ENCODE measurements around the gene ING5.
"Not testable (repeated sequence)": the region's sequence is repeated elsewhere in the genome, so short reads cannot be mapped to it uniquely, and the experiment has no call there.

Gene ING5

DNA sequence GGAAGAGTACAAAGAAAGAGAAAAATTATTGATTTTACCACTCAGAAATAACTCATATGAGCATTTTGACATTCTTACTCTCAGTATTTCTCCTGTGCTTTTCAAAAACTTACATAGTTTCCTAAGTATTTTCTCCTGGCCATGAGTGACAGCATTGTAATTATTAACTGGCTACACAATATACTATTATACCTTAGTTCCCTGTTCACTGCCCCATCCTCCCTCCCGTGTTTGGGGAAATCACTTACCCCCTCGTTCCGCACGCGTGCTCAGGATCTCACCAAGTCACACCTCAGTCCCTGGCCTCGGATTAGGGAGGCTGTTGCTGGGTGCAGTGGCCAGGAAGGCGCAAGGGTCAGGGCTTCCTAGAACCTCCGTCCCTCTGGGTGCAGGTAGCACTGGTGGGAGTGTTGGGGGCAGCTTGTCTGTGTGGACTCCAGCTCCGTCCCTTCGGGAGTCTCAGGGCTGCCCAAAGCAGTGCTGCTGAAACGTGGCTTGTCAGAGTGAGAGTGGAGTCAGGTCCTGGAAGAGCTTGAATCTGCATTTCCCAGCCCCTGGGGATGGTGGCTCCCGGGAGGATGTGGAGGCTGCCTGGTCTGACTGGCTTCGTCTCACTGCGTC, 41.1 kb upstream of the ING5 start:
- H3K4me1 ChIP-seq (ENCODE audit: control insufficient read depth in 1 of 2, insufficient read depth in 1 of 2, low read depth in 1 of 2, low read length in 1 of 2) = no peaks in the 10 kb centered on the region
- TF ChIP-seq, protein P1, sequence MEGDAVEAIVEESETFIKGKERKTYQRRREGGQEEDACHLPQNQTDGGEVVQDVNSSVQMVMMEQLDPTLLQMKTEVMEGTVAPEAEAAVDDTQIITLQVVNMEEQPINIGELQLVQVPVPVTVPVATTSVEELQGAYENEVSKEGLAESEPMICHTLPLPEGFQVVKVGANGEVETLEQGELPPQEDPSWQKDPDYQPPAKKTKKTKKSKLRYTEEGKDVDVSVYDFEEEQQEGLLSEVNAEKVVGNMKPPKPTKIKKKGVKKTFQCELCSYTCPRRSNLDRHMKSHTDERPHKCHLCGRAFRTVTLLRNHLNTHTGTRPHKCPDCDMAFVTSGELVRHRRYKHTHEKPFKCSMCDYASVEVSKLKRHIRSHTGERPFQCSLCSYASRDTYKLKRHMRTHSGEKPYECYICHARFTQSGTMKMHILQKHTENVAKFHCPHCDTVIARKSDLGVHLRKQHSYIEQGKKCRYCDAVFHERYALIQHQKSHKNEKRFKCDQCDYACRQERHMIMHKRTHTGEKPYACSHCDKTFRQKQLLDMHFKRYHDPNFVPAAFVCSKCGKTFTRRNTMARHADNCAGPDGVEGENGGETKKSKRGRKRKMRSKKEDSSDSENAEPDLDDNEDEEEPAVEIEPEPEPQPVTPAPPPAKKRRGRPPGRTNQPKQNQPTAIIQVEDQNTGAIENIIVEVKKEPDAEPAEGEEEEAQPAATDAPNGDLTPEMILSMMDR (IDR thresholded peaks at IDR 0.05) = no peak
- H3K27me3 ChIP-seq = no peaks in the 10 kb centered on the region
- H3K36me3 ChIP-seq = peaks cover 69% of the 10 kb centered on the region
- H3K4me3 ChIP-seq (ENCODE audit: low read depth in 1 of 2, low read length in 1 of 2) = no peak overlapping the region
- H3K9me3 ChIP-seq = no peaks in the 10 kb centered on the region
- H3K27ac ChIP-seq = no peak overlapping the region

DNA sequence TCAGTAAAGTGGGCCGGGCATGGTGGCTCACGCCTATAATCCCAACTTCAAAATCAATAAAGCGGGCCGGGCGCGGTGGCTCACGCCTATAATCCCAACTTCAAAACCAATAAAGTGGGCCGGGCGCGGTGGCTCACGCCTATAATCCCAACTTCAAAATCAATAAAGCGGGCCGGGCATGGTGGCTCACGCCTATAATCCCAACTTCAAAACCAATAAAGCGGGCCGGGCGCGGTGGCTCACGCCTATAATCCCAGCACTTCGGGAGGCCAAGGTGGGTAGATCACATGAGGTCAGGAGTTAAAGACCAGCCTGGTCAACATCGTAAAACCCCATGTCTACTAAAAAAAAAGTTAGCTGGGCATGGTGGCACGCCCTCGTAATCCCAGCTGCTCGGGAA, 39.1 kb upstream of the ING5 start:
- H3K27me3 ChIP-seq; H3K4me3 ChIP-seq (ENCODE audit: low read depth in 1 of 2, low read length in 1 of 2); H3K27ac ChIP-seq; H3K9me3 ChIP-seq; H3K4me1 ChIP-seq (ENCODE audit: control insufficient read depth in 1 of 2, insufficient read depth in 1 of 2, low read depth in 1 of 2, low read length in 1 of 2): not testable (repeated sequence)
- H3K36me3 ChIP-seq = peaks cover 64% of the 10 kb centered on the region

DNA sequence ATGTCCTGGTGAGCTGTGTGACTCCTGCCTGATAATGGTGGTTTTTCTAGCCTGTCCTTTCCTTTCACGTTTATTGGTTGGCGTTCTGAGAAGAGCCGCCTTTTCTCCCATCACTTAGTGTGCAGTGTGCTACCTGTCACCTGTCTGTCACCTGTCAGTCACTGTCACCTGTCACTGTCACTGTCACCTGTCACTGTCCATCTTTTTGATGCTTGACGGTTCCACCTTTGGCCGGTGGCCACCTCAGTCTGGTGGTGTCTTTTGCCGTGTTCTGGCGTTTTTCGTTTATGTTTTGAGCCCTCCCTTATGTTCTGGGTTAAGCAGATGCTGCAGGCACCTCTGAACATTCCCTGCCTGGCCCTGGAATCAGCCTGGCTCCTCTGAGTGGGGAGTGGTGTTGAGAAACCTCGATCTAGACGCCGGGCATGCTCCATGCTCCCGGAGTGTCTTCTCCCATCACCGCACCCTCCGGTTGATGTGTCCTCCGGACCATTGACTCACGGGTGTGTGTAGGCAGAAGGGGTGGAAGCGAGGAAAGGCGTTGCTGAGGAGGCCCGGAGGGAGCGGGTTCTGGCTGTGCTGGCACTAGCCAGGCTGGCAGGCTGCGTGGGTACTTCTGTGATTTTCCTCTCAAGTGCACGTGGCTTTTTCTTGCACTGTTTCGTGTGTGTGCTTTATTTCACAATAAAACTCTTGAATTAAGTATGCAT, 36.0 kb upstream of the ING5 start:
- no peak overlapping the region for H3K27ac ChIP-seq
- peaks cover 64% of the 10 kb centered on the region for H3K36me3 ChIP-seq
- H3K9me3 ChIP-seq = no peaks in the 10 kb centered on the region
- H3K4me3 ChIP-seq (ENCODE audit: low read depth in 1 of 2, low read length in 1 of 2) = no peak overlapping the region
- TF ChIP-seq, protein P1 (IDR thresholded peaks at IDR 0.05) = no peak
- no peaks in the 10 kb centered on the region for H3K4me1 ChIP-seq (ENCODE audit: control insufficient read depth in 1 of 2, insufficient read depth in 1 of 2, low read depth in 1 of 2, low read length in 1 of 2)
- no peaks in the 10 kb centered on the region for H3K27me3 ChIP-seq

DNA sequence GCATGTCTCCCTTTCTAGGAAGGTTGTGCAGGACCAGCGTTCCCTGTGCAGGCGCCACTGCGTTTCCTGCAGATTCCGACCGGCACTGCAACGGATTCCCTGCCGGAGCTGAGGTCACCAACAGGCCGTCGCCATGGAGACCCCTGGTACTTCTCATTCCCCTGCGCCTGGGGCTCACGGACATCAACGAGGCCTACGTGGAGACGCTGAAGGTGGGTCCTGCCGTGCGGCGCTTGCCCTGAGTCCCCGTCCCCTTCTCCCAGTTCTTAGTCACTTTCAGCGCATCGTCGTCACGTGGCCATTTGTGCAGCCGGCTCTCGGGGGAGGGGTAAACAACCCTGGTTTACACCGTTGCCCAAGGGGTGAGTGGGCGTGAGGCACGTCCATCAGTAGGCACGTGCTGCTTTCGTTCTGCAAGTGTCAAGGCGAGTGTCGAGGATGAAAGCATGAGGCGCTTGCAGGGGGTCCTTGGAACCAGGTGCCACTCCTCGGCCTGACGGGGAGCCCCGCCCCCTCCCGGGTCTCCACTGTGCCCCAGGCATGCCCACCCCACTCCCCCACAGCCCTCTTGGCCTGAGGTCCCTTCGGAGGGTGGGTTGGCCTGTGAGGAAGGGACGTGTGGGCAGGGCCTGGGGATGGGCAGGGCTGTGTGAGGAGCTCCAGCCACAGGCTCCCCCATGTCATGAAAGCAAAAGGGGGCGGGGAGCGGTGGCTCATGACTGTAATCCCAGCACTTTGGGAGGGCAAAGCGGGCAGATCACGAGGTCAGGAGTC, 35.0 kb upstream of the ING5 start:
- Histone ChIP-seq H3K36me3 (peaks cover 66% of the 10 kb centered on the region), H3K27me3 (no peaks in the 10 kb centered on the region), H3K27ac (no peak overlapping the region), H3K4me1 (ENCODE audit: control insufficient read depth in 1 of 2, insufficient read depth in 1 of 2, low read depth in 1 of 2, low read length in 1 of 2) (no peaks in the 10 kb centered on the region), H3K4me3 (ENCODE audit: low read depth in 1 of 2, low read length in 1 of 2) (no peak overlapping the region), H3K9me3 (no peaks in the 10 kb centered on the region)
- TF ChIP-seq, protein P1 (IDR thresholded peaks at IDR 0.05) = no peak

DNA sequence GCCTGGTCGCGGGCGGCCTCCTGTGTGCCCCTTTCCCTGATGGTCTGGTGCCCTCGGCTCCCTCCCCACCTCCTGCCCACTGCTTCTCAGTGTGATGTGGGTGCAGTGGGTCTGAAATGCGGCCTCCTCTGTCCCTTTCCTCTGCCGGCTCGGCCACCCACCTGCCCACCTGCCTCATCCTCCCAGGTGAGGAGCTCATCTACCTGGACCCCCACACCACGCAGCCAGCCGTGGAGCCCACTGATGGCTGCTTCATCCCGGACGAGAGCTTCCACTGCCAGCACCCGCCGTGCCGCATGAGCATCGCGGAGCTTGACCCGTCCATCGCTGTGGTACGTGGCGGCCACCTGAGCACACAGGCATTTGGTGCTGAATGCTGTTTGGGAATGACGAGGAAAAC, 33.5 kb upstream of the ING5 start:
- H3K4me1 ChIP-seq (ENCODE audit: control insufficient read depth in 1 of 2, insufficient read depth in 1 of 2, low read depth in 1 of 2, low read length in 1 of 2) = no peaks in the 10 kb centered on the region
- no peak overlapping the region for H3K27ac ChIP-seq
- H3K27me3 ChIP-seq = no peaks in the 10 kb centered on the region
- no peak overlapping the region for H3K4me3 ChIP-seq (ENCODE audit: low read depth in 1 of 2, low read length in 1 of 2)
- TF ChIP-seq, protein P1 (IDR thresholded peaks at IDR 0.05) = no peak
- H3K36me3 ChIP-seq = peaks cover 70% of the 10 kb centered on the region
- H3K9me3 ChIP-seq = no peaks in the 10 kb centered on the region

DNA sequence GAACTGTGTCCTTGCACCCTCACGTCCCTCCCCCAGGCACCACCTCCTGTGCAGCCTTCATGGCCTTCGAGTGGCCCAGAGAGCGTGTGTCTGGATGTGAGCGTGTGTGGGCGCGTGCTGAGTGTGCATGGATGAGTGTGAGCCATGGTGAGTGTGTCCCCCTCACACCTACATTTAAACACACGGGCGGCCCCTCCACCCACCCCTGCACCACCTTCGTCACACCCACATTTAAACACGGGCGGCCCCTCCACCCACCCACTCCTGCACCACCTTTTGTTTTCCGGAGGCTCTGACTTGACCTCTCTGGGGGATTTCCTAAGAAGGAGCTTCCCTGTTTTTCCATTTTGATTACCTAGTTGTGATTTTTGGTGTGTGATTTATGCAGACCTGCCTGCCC, 33.0 kb upstream of the ING5 start:
- Histone ChIP-seq H3K9me3 (no peaks in the 10 kb centered on the region), H3K4me1 (ENCODE audit: control insufficient read depth in 1 of 2, insufficient read depth in 1 of 2, low read depth in 1 of 2, low read length in 1 of 2) (no peaks in the 10 kb centered on the region), H3K36me3 (peaks cover 75% of the 10 kb centered on the region), H3K27ac (no peak overlapping the region), H3K27me3 (no peaks in the 10 kb centered on the region), H3K4me3 (ENCODE audit: low read depth in 1 of 2, low read length in 1 of 2) (no peak overlapping the region)
- TF ChIP-seq, protein P1 (IDR thresholded peaks at IDR 0.05) = no peak

Data from neutrophil (primary cell).